ENCODE measurements around the gene TUBA8. TPM values are rescaled to one million over a fixed set of nuclear protein-coding genes. Genes with fewer than 3 reads are reported as not detected.

Gene TUBA8
- total and polyA plus RNA-seq, 2 donors, result 0.57 to 3.1 TPM

DNA sequence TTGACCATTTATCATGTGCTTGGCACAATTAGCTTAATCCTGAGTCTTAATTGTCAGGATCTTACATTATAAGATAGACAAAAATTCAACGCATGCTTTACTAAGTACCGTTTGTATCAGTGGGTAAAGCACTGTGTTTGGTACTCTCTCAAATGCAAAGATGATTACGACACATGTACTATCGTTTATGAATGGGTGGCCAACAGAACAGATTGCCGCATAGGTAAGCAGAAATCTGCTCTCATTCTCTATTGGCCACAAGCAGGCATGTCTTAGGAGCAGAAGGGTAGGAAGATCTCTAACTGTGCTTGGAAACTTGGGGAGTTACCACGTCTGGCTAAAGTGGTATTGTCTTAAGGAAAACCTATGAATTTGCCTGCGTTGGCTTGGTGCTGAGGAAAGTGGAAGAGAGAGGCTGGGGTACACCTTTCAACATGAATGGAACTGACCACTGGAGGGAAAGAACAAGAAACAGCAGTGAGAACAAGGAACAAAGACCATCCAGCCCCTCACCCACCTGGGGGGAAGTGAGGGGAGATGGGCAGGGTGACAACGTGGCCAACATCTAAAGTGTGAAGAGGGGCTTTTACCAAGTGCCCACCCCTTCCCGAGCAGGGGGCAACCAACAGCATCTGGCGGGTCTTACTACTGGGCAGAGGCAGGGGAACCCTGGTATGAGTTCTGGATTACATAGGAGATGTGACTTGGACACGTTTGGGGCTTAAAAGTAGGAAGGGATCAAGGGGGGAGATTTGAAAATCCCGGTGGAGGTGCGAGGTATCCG is 1.0 kb upstream of the TUBA8 start:
- H3K27me3 ChIP-seq (ENCODE audit: control insufficient read depth in 2 of 2, insufficient read depth in 1 of 2, low read length in 1 of 2), result peaks cover 25 to 56% of the 10 kb centered on the region in 2 donors
- no peak overlapping the region for H3K4me3 ChIP-seq (ENCODE audit: low read length in 2 of 2)
- WGBS, result 56% methylated on average over 14 of the region's 14 CpGs
- H3K36me3 ChIP-seq (ENCODE audit: control insufficient read depth in 2 of 2, insufficient read depth in 2 of 2, low read length in 1 of 2), result no peaks in the 10 kb centered on the region
- H3K4me1 ChIP-seq (ENCODE audit: control insufficient read depth in 2 of 2, insufficient read depth in 2 of 2, low read length in 2 of 2), result peaks cover 5 to 18% of the 10 kb centered on the region in 2 donors
- no peak for DNase-seq (ENCODE audit: low read depth in 6 of 9, low spot score in 9 of 9)
- peaks cover 0 to 4% of the 10 kb centered on the region in 2 donors for H3K9me3 ChIP-seq (ENCODE audit: control insufficient read depth in 2 of 2, insufficient read depth in 1 of 2, low read length in 1 of 2)
- no peak overlapping the region for H3K27ac ChIP-seq (ENCODE audit: low read depth in 1 of 2, low read length in 1 of 2)

- Histone ChIP-seq H3K36me3 (ENCODE audit: control insufficient read depth in 2 of 2, insufficient read depth in 2 of 2, low read length in 1 of 2) (no peaks in the 10 kb centered on the region), H3K4me3 (ENCODE audit: low read length in 2 of 2) (peak overlapping the region in 1 of 2 donors; percentile 50), H3K27ac (ENCODE audit: low read depth in 1 of 2, low read length in 1 of 2) (no peak overlapping the region), H3K4me1 (ENCODE audit: control insufficient read depth in 2 of 2, insufficient read depth in 2 of 2, low read length in 2 of 2) (peaks cover 5 to 19% of the 10 kb centered on the region in 2 donors), H3K27me3 (ENCODE audit: control insufficient read depth in 2 of 2, insufficient read depth in 1 of 2, low read length in 1 of 2) (peaks cover 25 to 54% of the 10 kb centered on the region in 2 donors), H3K9me3 (ENCODE audit: control insufficient read depth in 2 of 2, insufficient read depth in 1 of 2, low read length in 1 of 2) (no peaks in the 10 kb centered on the region)
- WGBS, result 28% methylated on average over 39 of the region's 39 CpGs
- DNase-seq (ENCODE audit: low read depth in 6 of 9, low spot score in 9 of 9), result no peak
Measured at GRCh38 chr22:18110954-18111758, 547 bp downstream of the TUBA8 start.

GRCh38 chr22:18111759-18112330 is 1.2 kb downstream of the TUBA8 start:
- peaks cover 5 to 19% of the 10 kb centered on the region in 2 donors for H3K4me1 ChIP-seq (ENCODE audit: control insufficient read depth in 2 of 2, insufficient read depth in 2 of 2, low read length in 2 of 2)
- DNase-seq (ENCODE audit: low read depth in 6 of 9, low spot score in 9 of 9), result no peak
- 83% methylated on average over 12 of the region's 12 CpGs for WGBS
- H3K27me3 ChIP-seq (ENCODE audit: control insufficient read depth in 2 of 2, insufficient read depth in 1 of 2, low read length in 1 of 2), result peaks cover 25 to 54% of the 10 kb centered on the region in 2 donors
- no peaks in the 10 kb centered on the region for H3K36me3 ChIP-seq (ENCODE audit: control insufficient read depth in 2 of 2, insufficient read depth in 2 of 2, low read length in 1 of 2)
- no peak overlapping the region for H3K27ac ChIP-seq (ENCODE audit: low read depth in 1 of 2, low read length in 1 of 2)
- H3K4me3 ChIP-seq (ENCODE audit: low read length in 2 of 2), result no peak overlapping the region
- no peaks in the 10 kb centered on the region for H3K9me3 ChIP-seq (ENCODE audit: control insufficient read depth in 2 of 2, insufficient read depth in 1 of 2, low read length in 1 of 2)

DNA sequence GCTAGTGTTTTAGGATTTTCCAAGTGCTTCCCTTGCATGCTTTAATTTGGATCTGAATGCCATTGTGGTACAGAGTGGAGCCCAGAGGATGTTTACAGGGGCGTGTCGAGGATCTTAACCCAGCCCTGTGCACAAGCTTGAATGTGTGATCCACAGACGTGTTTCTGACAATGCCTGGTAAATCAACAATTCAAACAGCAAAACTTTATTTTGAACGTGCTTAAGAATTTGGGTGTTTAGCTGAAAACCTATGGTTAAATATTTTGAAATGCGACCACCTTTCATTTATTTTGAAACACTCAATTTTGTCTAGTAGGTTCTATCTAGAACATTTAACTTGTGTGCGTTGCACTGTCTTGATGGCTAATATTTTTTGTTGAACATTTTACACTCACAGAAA is 1.8 kb downstream of the TUBA8 start:
- peaks cover 5 to 19% of the 10 kb centered on the region in 2 donors for H3K4me1 ChIP-seq (ENCODE audit: control insufficient read depth in 2 of 2, insufficient read depth in 2 of 2, low read length in 2 of 2)
- H3K27me3 ChIP-seq (ENCODE audit: control insufficient read depth in 2 of 2, insufficient read depth in 1 of 2, low read length in 1 of 2), result peaks cover 25 to 54% of the 10 kb centered on the region in 2 donors
- 95% methylated on average over 6 of the region's 6 CpGs for WGBS
- H3K9me3 ChIP-seq (ENCODE audit: control insufficient read depth in 2 of 2, insufficient read depth in 1 of 2, low read length in 1 of 2), result no peaks in the 10 kb centered on the region
- DNase-seq (ENCODE audit: low read depth in 6 of 9, low spot score in 9 of 9), result no peak
- H3K27ac ChIP-seq (ENCODE audit: low read depth in 1 of 2, low read length in 1 of 2), result no peak overlapping the region
- H3K4me3 ChIP-seq (ENCODE audit: low read length in 2 of 2), result no peak overlapping the region
- no peaks in the 10 kb centered on the region for H3K36me3 ChIP-seq (ENCODE audit: control insufficient read depth in 2 of 2, insufficient read depth in 2 of 2, low read length in 1 of 2)

- peaks cover 5 to 19% of the 10 kb centered on the region in 2 donors for H3K4me1 ChIP-seq (ENCODE audit: control insufficient read depth in 2 of 2, insufficient read depth in 2 of 2, low read length in 2 of 2)
- no peak overlapping the region for H3K27ac ChIP-seq (ENCODE audit: low read depth in 1 of 2, low read length in 1 of 2)
- H3K4me3 ChIP-seq (ENCODE audit: low read length in 2 of 2), result no peak overlapping the region
- H3K9me3 ChIP-seq (ENCODE audit: control insufficient read depth in 2 of 2, insufficient read depth in 1 of 2, low read length in 1 of 2), result no peaks in the 10 kb centered on the region
- H3K27me3 ChIP-seq (ENCODE audit: control insufficient read depth in 2 of 2, insufficient read depth in 1 of 2, low read length in 1 of 2), result peaks cover 25 to 54% of the 10 kb centered on the region in 2 donors
- 15% methylated on average over 11 of the region's 11 CpGs for WGBS
- no peak for DNase-seq (ENCODE audit: low read depth in 6 of 9, low spot score in 9 of 9)
- H3K36me3 ChIP-seq (ENCODE audit: control insufficient read depth in 2 of 2, insufficient read depth in 2 of 2, low read length in 1 of 2), result no peaks in the 10 kb centered on the region
Measured at GRCh38 chr22:18113680-18114394, 3.2 kb downstream of the TUBA8 start.

DNA sequence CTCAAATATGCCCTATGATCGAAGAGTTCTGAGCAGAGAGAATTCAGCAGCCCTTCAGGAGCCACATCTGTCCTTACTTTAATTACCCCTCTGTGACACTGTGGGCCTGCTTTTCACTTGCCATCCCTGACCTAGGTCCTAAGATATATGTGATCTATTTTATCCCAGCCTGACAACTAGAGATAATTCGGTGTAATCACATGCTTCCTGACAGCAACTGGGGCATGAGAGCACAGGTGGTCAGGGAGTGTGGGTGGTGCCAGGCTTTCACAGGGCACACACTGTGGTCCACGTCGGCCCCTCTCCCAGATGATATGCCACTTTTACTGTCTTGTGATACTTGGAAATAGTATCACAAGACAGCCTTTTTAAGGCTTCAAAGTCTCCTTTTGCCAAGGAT is 3.9 kb downstream of the TUBA8 start:
- no peaks in the 10 kb centered on the region for H3K9me3 ChIP-seq (ENCODE audit: control insufficient read depth in 2 of 2, insufficient read depth in 1 of 2, low read length in 1 of 2)
- H3K4me3 ChIP-seq (ENCODE audit: low read length in 2 of 2), result no peak overlapping the region
- H3K36me3 ChIP-seq (ENCODE audit: control insufficient read depth in 2 of 2, insufficient read depth in 2 of 2, low read length in 1 of 2), result no peaks in the 10 kb centered on the region
- no peak for DNase-seq (ENCODE audit: low read depth in 6 of 9, low spot score in 9 of 9)
- 13% methylated on average over 4 of the region's 4 CpGs for WGBS
- peaks cover 25 to 49% of the 10 kb centered on the region in 2 donors for H3K27me3 ChIP-seq (ENCODE audit: control insufficient read depth in 2 of 2, insufficient read depth in 1 of 2, low read length in 1 of 2)
- H3K27ac ChIP-seq (ENCODE audit: low read depth in 1 of 2, low read length in 1 of 2), result no peak overlapping the region
- peaks cover 8 to 19% of the 10 kb centered on the region in 2 donors for H3K4me1 ChIP-seq (ENCODE audit: control insufficient read depth in 2 of 2, insufficient read depth in 2 of 2, low read length in 2 of 2)

DNA sequence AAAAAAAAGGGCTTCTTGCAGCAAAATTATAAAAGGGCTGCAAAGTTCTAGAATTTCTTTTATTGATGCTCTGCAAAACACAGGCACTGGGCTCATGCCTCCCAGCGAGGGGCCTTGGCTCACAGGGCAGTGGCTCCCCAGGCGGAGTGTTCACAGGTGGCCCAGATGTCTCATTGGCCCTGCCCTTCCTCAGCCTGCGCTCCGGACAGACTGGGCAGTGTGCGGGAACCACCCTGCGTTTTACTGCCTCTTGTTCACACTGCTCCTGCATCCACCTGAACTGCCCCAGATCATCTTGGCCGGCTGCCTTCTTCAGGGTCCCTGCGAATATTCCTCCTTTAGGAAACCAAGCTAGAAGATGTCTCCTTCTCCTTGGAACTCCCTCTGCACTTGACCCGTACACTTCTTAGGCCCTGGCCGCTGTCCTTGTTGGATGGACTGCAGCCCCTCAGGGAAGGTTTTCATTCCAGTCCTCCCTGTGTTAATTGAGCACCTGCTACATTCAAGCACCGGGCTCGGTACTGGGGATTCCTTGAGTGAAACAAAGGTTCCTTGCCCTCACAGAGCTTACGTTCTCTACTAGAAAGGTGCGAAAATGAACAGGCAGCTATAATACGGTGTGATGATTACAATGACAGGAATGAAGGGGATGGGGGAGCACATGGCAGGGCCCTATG is 4.5 kb downstream of the TUBA8 start:
- H3K36me3 ChIP-seq (ENCODE audit: control insufficient read depth in 2 of 2, insufficient read depth in 2 of 2, low read length in 1 of 2), result no peaks in the 10 kb centered on the region
- DNase-seq (ENCODE audit: low read depth in 6 of 9, low spot score in 9 of 9), result no peak
- no peak overlapping the region for H3K27ac ChIP-seq (ENCODE audit: low read depth in 1 of 2, low read length in 1 of 2)
- no peaks in the 10 kb centered on the region for H3K9me3 ChIP-seq (ENCODE audit: control insufficient read depth in 2 of 2, insufficient read depth in 1 of 2, low read length in 1 of 2)
- H3K27me3 ChIP-seq (ENCODE audit: control insufficient read depth in 2 of 2, insufficient read depth in 1 of 2, low read length in 1 of 2), result peaks cover 25 to 43% of the 10 kb centered on the region in 2 donors
- H3K4me1 ChIP-seq (ENCODE audit: control insufficient read depth in 2 of 2, insufficient read depth in 2 of 2, low read length in 2 of 2), result peaks cover 13 to 18% of the 10 kb centered on the region in 2 donors
- WGBS, result 98% methylated on average over 15 of the region's 15 CpGs
- H3K4me3 ChIP-seq (ENCODE audit: low read length in 2 of 2), result no peak overlapping the region

DNA sequence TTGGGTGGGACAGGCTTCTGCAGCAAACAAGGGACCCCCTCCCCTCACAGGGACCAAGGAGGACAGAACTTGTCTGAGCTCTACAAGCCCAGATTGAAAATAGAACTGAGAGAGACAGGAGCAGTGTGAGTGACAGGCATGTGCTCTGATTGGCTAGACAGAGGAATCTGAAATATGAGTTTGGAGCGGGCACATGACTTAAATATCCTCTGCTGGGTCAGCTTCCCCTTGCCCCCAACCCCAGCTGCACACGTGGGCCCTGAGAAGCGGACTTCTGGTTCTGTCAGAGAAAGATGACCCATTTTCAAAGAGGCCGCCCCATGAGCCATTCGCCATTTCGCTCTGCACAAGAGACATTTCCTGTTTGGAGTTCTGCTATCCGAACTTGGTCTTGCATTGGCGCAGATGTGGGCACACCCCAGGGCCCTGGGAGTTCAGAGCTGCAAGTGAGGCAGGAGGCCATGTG is 5.3 kb downstream of the TUBA8 start:
- no peak overlapping the region for H3K4me3 ChIP-seq (ENCODE audit: low read length in 2 of 2)
- no peak overlapping the region for H3K27ac ChIP-seq (ENCODE audit: low read depth in 1 of 2, low read length in 1 of 2)
- peaks cover 16 to 35% of the 10 kb centered on the region in 2 donors for H3K27me3 ChIP-seq (ENCODE audit: control insufficient read depth in 2 of 2, insufficient read depth in 1 of 2, low read length in 1 of 2)
- H3K9me3 ChIP-seq (ENCODE audit: control insufficient read depth in 2 of 2, insufficient read depth in 1 of 2, low read length in 1 of 2), result no peaks in the 10 kb centered on the region
- WGBS, result 85% methylated on average over 8 of the region's 8 CpGs
- DNase-seq (ENCODE audit: low read depth in 6 of 9, low spot score in 9 of 9), result no peak
- H3K4me1 ChIP-seq (ENCODE audit: control insufficient read depth in 2 of 2, insufficient read depth in 2 of 2, low read length in 2 of 2), result peaks cover 11 to 12% of the 10 kb centered on the region in 2 donors
- no peaks in the 10 kb centered on the region for H3K36me3 ChIP-seq (ENCODE audit: control insufficient read depth in 2 of 2, insufficient read depth in 2 of 2, low read length in 1 of 2)

All from thymus (tissue), 11 donors.